ENCODE results near the gene DDX41. TPM values are rescaled to one million over a fixed set of nuclear protein-coding genes. Genes with fewer than 3 reads are reported as not detected.
"Not testable (repeated sequence)": the region's sequence is repeated elsewhere in the genome, so short reads cannot be mapped to it uniquely, and the experiment has no call there.

The DDX41 gene
- 10 to 100 TPM; 81.9 to 95.4 (median 87.6) TPM for polyA plus RNA-seq
- long read RNA-seq, donor 1, transcript DDX41-208 (17 exons, 2,607 nt): major isoform, 5 of 20 reads
- long read RNA-seq, donor 1, partial matches to known transcripts: 12 of 20 reads
- long read RNA-seq, donor 1, other reads (novel, unspliced or antisense): 0 of 20 reads
- long read RNA-seq, donor 2, partial matches to known transcripts: 5 of 9 reads
- long read RNA-seq, donor 2, other reads (novel, unspliced or antisense): 0 of 9 reads
- long read RNA-seq, donor 3, partial matches to known transcripts: 16 of 18 reads
- long read RNA-seq, donor 3, other reads (novel, unspliced or antisense): 0 of 18 reads
- long read RNA-seq, donor 4: 0 reads
- long read RNA-seq, donor 5, partial matches to known transcripts: 12 of 14 reads
- long read RNA-seq, donor 5, other reads (novel, unspliced or antisense): 0 of 14 reads
- long read RNA-seq, donor 6, partial matches to known transcripts: 8 of 15 reads
- long read RNA-seq, donor 6, other reads (novel, unspliced or antisense): 0 of 15 reads
- long read RNA-seq, donor 7, partial matches to known transcripts: 16 of 21 reads
- long read RNA-seq, donor 7, other reads (novel, unspliced or antisense): 0 of 21 reads
- long read RNA-seq, donor 8, partial matches to known transcripts: 0 of 2 reads
- long read RNA-seq, donor 8, other reads (novel, unspliced or antisense): 0 of 2 reads
- long read RNA-seq, donor 9, partial matches to known transcripts: 5 of 6 reads
- long read RNA-seq, donor 9, other reads (novel, unspliced or antisense): 0 of 6 reads
- long read RNA-seq, donor 10, partial matches to known transcripts: 16 of 21 reads
- long read RNA-seq, donor 10, other reads (novel, unspliced or antisense): 0 of 21 reads

DNA sequence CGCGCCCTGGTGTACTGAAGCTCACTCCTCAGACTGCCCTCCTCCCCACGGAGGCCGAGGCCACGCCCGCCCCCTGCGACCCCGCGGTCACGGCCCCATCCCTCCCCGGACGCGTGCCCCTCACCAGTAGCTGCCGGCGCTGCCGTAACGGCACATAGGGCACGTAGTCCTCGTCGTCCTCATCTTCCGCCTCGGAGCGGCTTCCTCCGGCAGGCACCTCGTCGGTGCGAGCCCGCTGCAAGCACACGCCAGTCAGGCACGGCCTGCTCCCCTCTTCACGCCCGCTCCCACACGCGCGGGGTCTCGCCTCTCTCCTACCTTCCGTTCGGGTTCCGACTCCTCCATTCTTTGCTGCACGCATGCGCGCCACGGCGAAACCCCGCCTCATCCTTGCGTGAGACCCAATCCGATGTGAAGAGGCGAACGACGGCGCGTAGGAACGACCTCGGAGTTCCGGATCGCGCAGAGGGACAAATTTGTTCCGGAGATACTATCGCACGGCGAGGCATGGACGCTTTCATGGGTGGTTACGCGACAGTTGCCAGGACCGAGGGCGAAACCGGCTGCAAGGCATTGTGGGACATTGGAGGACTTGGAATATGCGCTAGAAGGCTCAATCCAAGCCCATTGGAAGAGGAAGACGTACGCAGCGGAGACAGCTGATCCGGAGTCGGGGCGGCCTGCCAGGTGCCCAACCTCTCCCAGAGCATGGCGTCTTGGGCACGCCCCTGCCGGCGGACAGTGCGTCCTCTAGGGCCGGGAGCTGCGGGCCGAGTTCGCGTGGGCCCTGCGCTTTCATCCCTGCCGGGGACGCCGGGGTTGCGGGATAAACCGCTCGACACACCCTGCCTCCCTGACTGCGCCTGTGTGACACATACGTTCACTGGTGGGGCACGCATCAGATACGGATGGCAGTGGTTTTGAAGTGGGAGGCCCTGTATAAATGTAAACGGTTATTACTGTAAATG is at the start of gene DDX41:
Gene DDX41, minus strand, starts transcription at position 361 of the 968 bp plus-strand sequence. Its CDS starts 16 bp downstream, at position 345.
- peak within 1 kb of the TSS; percentile 79 to 82 (median 80) for H3K27ac ChIP-seq (ENCODE audit: low read depth in 1 of 3, low read length in 2 of 3)
- peaks cover 5 to 9% (median 9%) of the 10 kb centered on the region in 3 donors for H3K4me1 ChIP-seq (ENCODE audit: control insufficient read depth in 3 of 3, insufficient read depth in 2 of 3, low read depth in 1 of 3, low read length in 2 of 3)
- 0% methylated on average over 95 to 96 of the region's 96 CpGs for WGBS, 3 donors
- FAIRE-seq: peak; percentile 85
- peaks cover 9 to 70% (median 17%) of the 10 kb centered on the region in 3 donors for H3K36me3 ChIP-seq (ENCODE audit: control insufficient read depth in 3 of 3, insufficient read depth in 2 of 3, low read depth in 1 of 3, low read length in 3 of 3)
- DNase-seq: peak; percentile 99
- no peaks in the 10 kb centered on the region for H3K27me3 ChIP-seq (ENCODE audit: control insufficient read depth in 3 of 3, insufficient read depth in 3 of 3, low read length in 3 of 3)
- peak within 1 kb of the TSS; percentile 65 to 98 (median 90) for H3K4me3 ChIP-seq (ENCODE audit: low read depth in 1 of 3, low read length in 3 of 3)
- H3K9me3 ChIP-seq (ENCODE audit: control insufficient read depth in 2 of 2, insufficient read depth in 1 of 2, low read depth in 1 of 2, low read length in 1 of 2): no peaks in the 10 kb centered on the region

DNA sequence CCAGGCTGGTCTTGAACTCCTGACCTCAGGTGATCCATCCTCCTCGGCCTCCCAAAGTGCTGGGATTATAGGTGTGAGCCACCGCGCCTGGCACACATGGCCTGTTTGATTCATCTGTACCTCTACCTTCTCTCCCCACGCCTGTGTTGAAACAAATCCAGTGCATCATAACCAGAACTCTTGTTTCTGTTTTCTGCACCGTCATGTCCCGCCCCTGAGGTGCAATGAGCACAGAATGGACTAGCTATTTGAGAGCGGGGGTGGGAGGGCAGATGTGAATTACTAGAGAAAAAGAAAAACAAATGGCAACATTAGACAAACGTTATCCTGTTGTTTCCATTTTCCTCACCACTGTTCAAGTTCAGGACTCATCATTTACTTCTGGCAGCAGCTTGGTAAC is 48.3 kb upstream of the DDX41 start:
- DNase-seq (no peak), FAIRE-seq (no peak)
- peaks cover 0 to 11% of the 10 kb centered on the region in 2 donors for H3K9me3 ChIP-seq (ENCODE audit: control insufficient read depth in 2 of 2, insufficient read depth in 1 of 2, low read depth in 1 of 2, low read length in 1 of 2)
- no peaks in the 10 kb centered on the region for H3K36me3 ChIP-seq (ENCODE audit: control insufficient read depth in 3 of 3, insufficient read depth in 2 of 3, low read depth in 1 of 3, low read length in 3 of 3)
- no peaks in the 10 kb centered on the region for H3K27me3 ChIP-seq (ENCODE audit: control insufficient read depth in 3 of 3, insufficient read depth in 3 of 3, low read length in 3 of 3)
- H3K27ac ChIP-seq (ENCODE audit: low read depth in 1 of 3, low read length in 2 of 3): no peak overlapping the region
- H3K4me1 ChIP-seq (ENCODE audit: control insufficient read depth in 3 of 3, insufficient read depth in 2 of 3, low read depth in 1 of 3, low read length in 2 of 3): no peaks in the 10 kb centered on the region
- H3K4me3 ChIP-seq (ENCODE audit: low read depth in 1 of 3, low read length in 3 of 3): no peak overlapping the region
- WGBS, 3 donors: 66 to 77% (median 68%) methylated on average over 8 of the region's 8 CpGs

DNA sequence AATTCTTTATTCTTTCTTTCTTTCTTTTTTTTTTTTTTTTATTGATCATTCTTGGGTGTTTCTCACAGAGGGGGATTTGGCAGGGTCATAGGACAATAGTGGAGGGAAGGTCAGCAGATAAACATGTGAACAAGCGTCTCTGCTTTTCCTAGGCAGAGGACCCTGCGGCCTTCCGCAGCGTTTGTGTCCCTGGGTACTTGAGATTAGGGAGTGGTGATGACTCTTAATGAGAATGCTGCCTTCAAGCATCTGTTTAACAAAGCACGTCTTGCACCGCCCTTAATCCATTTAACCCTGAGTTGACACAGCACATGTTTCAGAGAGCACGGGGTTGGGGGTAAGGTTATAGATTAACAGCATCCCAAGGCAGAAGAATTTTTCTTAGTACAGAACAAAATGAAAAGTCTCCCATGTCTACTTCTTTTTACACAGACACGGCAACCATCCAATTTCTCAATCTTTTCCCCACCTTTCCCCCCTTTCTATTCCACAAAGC is 42.7 kb upstream of the DDX41 start:
- H3K27ac ChIP-seq (ENCODE audit: low read depth in 1 of 3, low read length in 2 of 3); FAIRE-seq; H3K36me3 ChIP-seq (ENCODE audit: control insufficient read depth in 3 of 3, insufficient read depth in 2 of 3, low read depth in 1 of 3, low read length in 3 of 3); H3K4me1 ChIP-seq (ENCODE audit: control insufficient read depth in 3 of 3, insufficient read depth in 2 of 3, low read depth in 1 of 3, low read length in 2 of 3); DNase-seq; H3K27me3 ChIP-seq (ENCODE audit: control insufficient read depth in 3 of 3, insufficient read depth in 3 of 3, low read length in 3 of 3); H3K4me3 ChIP-seq (ENCODE audit: low read depth in 1 of 3, low read length in 3 of 3): not testable (repeated sequence)
- 41 to 55% (median 51%) methylated on average over 7 to 8 of the region's 8 CpGs for WGBS, 3 donors
- H3K9me3 ChIP-seq (ENCODE audit: control insufficient read depth in 2 of 2, insufficient read depth in 1 of 2, low read depth in 1 of 2, low read length in 1 of 2): peaks cover 0 to 11% of the 10 kb centered on the region in 2 donors

DNA sequence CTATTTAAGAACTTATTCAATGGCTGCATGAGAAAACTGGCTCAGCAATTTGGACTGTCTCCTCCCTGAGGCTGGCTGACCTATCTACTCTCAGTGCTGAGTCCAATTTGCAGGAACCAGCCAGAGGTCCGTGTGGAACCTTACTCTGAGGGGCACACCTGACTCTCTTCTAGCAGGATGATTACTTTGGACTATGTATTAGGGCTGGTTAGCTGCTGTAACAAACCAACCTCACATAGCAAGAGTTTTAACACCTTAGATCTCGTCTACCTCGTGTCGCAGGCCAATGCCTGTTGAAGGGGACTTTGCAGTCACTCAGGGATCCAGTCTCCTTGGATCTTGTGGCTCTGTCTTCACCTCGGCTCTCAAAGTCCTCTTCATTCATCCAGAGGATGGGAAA is 41.0 kb upstream of the DDX41 start:
- Histone ChIP-seq H3K4me3 (ENCODE audit: low read depth in 1 of 3, low read length in 3 of 3) (no peak overlapping the region), H3K4me1 (ENCODE audit: control insufficient read depth in 3 of 3, insufficient read depth in 2 of 3, low read depth in 1 of 3, low read length in 2 of 3) (peaks cover 0 to 12% (median 7%) of the 10 kb centered on the region in 3 donors), H3K9me3 (ENCODE audit: control insufficient read depth in 2 of 2, insufficient read depth in 1 of 2, low read depth in 1 of 2, low read length in 1 of 2) (peaks cover 0 to 11% of the 10 kb centered on the region in 2 donors), H3K36me3 (ENCODE audit: control insufficient read depth in 3 of 3, insufficient read depth in 2 of 3, low read depth in 1 of 3, low read length in 3 of 3) (peaks cover 0 to 3% (median 0%) of the 10 kb centered on the region in 3 donors), H3K27me3 (ENCODE audit: control insufficient read depth in 3 of 3, insufficient read depth in 3 of 3, low read length in 3 of 3) (no peaks in the 10 kb centered on the region), H3K27ac (ENCODE audit: low read depth in 1 of 3, low read length in 2 of 3) (peak overlapping the region in 1 of 3 donors; percentile 28)
- no peak for DNase-seq
- FAIRE-seq: no peak
- whole genome bisulfite sequencing, 3 donors: 80 to 88% (median 80%) methylated on average over 5 of the region's 5 CpGs

- no peak overlapping the region for H3K4me3 ChIP-seq (ENCODE audit: low read depth in 1 of 3, low read length in 3 of 3)
- DNase-seq (peak; percentile 70 to 71), FAIRE-seq (no peak)
- no peaks in the 10 kb centered on the region for H3K27me3 ChIP-seq (ENCODE audit: control insufficient read depth in 3 of 3, insufficient read depth in 3 of 3, low read length in 3 of 3)
- peaks cover 0 to 13% (median 11%) of the 10 kb centered on the region in 3 donors for H3K4me1 ChIP-seq (ENCODE audit: control insufficient read depth in 3 of 3, insufficient read depth in 2 of 3, low read depth in 1 of 3, low read length in 2 of 3)
- H3K9me3 ChIP-seq (ENCODE audit: control insufficient read depth in 2 of 2, insufficient read depth in 1 of 2, low read depth in 1 of 2, low read length in 1 of 2): peaks cover 0 to 6% of the 10 kb centered on the region in 2 donors
- peaks cover 0 to 6% (median 0%) of the 10 kb centered on the region in 3 donors for H3K36me3 ChIP-seq (ENCODE audit: control insufficient read depth in 3 of 3, insufficient read depth in 2 of 3, low read depth in 1 of 3, low read length in 3 of 3)
- H3K27ac ChIP-seq (ENCODE audit: low read depth in 1 of 3, low read length in 2 of 3): peak overlapping the region in 1 of 3 donors; percentile 28
- 10 to 38% (median 35%) methylated on average over 4 of the region's 4 CpGs for WGBS, 3 donors
These were observed 40.4 kb upstream of the DDX41 start for GRCh38 chr5:177557041-177557647.

DNA sequence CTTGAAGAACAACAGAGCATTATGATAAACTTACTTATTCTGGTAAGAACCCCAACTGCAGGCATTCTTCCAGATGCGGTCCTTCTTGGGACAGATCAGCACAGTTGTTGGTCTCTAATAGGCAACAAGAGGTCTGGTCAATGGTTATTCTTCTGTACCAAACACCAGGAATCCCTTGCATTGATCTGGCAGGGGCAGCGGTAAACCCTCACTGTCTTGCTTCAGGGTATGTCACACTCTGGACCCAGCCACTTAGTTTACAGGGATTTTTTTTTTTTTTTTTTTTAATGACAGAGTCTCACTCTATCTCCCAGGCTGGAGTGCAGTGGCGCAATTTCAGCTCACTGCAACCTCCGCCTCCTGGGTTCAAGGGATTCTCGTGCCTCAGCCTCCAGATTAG is 38.9 kb upstream of the DDX41 start:
- 91 to 93% (median 93%) methylated on average over 5 of the region's 5 CpGs for WGBS, 3 donors
- Histone ChIP-seq H3K27me3 (ENCODE audit: control insufficient read depth in 3 of 3, insufficient read depth in 3 of 3, low read length in 3 of 3) (no peaks in the 10 kb centered on the region), H3K36me3 (ENCODE audit: control insufficient read depth in 3 of 3, insufficient read depth in 2 of 3, low read depth in 1 of 3, low read length in 3 of 3) (peaks cover 0 to 7% (median 0%) of the 10 kb centered on the region in 3 donors), H3K27ac (ENCODE audit: low read depth in 1 of 3, low read length in 2 of 3) (no peak overlapping the region), H3K9me3 (ENCODE audit: control insufficient read depth in 2 of 2, insufficient read depth in 1 of 2, low read depth in 1 of 2, low read length in 1 of 2) (no peaks in the 10 kb centered on the region), H3K4me3 (ENCODE audit: low read depth in 1 of 3, low read length in 3 of 3) (no peak overlapping the region), H3K4me1 (ENCODE audit: control insufficient read depth in 3 of 3, insufficient read depth in 2 of 3, low read depth in 1 of 3, low read length in 2 of 3) (peaks cover 0 to 13% (median 11%) of the 10 kb centered on the region in 3 donors)
- DNase-seq (no peak), FAIRE-seq (no peak)

- Histone ChIP-seq H3K4me3 (ENCODE audit: low read depth in 1 of 3, low read length in 3 of 3) (peak overlapping the region in 1 of 3 donors; percentile 96), H3K4me1 (ENCODE audit: control insufficient read depth in 3 of 3, insufficient read depth in 2 of 3, low read depth in 1 of 3, low read length in 2 of 3) (peaks cover 0 to 13% (median 11%) of the 10 kb centered on the region in 3 donors), H3K27ac (ENCODE audit: low read depth in 1 of 3, low read length in 2 of 3) (no peak overlapping the region), H3K27me3 (ENCODE audit: control insufficient read depth in 3 of 3, insufficient read depth in 3 of 3, low read length in 3 of 3) (no peaks in the 10 kb centered on the region), H3K36me3 (ENCODE audit: control insufficient read depth in 3 of 3, insufficient read depth in 2 of 3, low read depth in 1 of 3, low read length in 3 of 3) (peaks cover 0 to 9% (median 0%) of the 10 kb centered on the region in 3 donors), H3K9me3 (ENCODE audit: control insufficient read depth in 2 of 2, insufficient read depth in 1 of 2, low read depth in 1 of 2, low read length in 1 of 2) (no peaks in the 10 kb centered on the region)
- FAIRE-seq: no peak
- DNase-seq: no peak
- WGBS, 3 donors: 80 to 89% (median 83%) methylated on average over 2 of the region's 2 CpGs
These were observed 38.5 kb upstream of the DDX41 start for GRCh38 chr5:177555228-177555627.
